HG02798 (cell line): ENCODE data around the gene TNFRSF13B.
"Not testable (repeated sequence)": the region's sequence is repeated elsewhere in the genome, so short reads cannot be mapped to it uniquely, and the experiment has no call there.

Experiments used
- ATAC-seq: cut with Tn5 transposase; IDR thresholded peaks from one replicate; pipeline ENCODE4 v1.9.1; 2021; ENCODE audit warnings: mild to moderate bottlenecking; ENCODE audit not compliant: unreplicated experiment, poor library complexity

Gene TNFRSF13B

DNA sequence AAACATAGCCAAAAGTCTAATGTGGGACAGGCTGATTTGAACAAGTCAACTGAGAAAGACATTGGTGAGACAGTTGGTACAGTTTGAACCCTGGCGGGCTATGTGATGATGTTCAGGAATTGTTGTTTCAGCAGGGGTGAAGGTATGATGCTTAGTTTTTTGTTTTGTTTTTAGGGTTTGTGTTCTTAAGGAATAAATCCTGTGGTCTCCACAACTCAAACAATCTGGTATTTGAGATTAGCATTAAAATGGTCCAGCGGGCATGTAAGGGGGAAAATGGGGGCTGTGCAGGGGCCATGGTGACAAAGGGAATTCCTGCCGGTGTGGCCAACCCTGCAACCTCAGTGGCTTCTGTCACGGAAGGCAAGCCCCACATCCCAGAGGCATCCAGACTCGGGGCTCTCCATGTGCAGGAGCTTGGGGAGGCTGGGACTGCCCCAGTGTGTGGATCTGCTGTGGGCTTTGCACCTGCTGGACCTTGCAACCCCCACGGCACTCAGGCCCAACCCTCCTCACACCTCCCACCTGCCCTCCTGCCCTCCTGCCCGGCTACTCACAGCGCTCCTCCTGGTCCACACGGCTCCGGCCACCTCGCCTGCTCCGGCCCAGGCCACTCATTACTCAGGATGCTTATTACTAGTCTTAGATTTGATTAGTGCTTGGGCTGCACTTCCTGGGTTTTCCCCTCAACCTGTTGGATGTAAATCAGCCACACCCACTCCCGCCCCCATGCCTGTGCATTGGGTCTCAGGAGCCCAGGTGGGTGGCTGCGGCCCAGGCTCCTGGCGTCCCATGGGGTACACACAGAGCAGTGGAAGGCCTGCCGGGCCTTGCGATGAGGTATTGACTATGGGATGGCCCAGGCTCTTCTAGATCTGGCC is at the start of gene TNFRSF13B:
TNFRSF13B (minus strand) TSS at position 661 of the 881 bp plus-strand sequence; CDS start at position 618, 43 bp downstream.
- peak; percentile 39 for ATAC-seq

DNA sequence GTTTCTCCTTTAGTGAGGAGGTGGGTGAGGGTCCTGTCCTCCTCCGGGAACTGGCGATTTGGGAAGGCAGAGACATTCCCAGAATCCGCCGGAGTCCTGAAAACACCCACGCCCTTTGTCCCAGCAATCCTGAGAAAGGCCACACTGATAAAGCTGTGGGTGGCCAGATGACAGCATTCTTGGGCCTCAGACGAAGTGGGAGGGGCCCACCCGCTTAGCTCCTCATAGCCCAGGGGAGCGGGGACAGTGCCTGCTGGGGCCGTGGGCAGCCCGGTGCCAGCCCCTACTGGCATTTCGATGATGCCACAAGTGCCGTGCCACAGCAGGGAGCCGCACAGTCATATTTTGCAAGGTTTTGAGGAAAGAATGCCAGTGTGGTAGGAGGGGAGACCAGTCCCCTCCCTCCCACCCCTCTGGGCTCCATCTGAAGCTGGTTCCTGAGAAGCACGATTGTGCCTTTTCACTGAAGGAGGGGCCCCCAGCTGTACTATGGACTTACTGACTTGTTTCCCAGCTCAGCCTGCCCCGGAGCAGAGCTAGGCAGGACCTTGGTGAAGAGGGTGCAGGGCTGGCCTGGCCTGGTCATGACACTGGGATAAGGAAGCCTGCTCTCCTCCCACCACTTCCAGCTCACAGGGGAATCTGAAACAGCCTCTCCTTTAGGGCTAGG is 49.4 kb upstream of the TNFRSF13B start:
- ATAC-seq: no peak

DNA sequence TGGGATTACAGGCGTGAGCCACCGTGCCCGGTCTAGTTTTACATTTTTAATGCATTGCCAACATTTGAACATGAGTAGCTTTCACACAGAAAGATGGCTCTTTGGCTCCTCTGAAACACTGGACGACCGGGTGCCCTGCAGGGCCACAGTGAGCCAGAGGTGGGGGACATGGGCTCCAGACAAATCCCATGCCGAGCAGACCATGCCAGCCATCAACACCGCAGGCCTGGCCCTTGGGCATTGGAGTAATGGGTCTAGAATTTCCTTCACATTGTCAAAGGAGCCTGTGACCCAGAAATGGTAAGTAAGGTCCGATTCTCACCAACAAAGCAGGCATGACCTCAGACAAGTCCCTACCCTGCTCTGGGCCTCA is 48.9 kb upstream of the TNFRSF13B start:
- no peak for ATAC-seq

DNA sequence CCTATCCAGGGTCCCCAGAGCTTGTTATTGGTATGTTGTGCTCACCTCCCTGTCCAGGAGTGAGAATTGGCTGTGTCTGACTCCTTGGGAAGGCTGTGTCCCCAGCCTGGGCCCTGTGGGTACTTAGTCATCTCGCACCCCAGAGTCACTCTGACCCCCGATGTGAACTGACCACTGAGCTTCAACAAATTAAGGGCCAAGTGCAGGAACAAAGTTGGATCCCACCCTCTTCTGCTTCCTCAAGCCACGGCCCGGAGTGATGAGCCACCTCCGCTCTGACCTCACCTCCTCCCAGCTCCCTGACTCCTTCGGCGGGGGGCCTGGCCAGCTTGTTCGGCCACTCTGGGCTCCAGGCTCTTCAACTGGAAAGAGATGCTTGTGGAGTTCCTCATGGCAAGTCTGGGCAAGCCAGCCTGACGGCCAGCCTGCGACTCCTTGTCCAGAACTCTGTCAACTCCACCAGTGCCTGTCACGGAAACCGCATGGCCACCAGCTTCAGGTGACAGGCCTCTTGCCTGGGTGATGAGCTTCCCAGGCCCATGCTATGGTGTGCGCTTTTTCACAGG is 48.1 kb upstream of the TNFRSF13B start:
- no peak for ATAC-seq

DNA sequence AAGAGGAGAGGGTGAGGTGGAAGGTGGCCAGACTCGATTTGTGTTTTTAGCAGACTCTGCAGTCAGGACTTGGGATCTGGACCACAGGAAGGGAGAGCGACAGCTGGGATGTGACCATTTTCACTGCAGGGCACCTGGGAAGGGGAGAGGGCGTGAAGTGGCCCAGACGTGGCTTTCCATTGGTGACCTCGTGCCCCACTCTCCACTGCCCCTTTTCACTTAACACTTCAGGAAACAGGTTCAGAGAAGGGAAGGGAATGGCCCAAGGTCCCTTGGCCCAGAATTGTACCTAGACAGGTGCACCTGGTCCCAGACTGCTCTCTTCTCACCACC is 47.5 kb upstream of the TNFRSF13B start:
- ATAC-seq: no peak

DNA sequence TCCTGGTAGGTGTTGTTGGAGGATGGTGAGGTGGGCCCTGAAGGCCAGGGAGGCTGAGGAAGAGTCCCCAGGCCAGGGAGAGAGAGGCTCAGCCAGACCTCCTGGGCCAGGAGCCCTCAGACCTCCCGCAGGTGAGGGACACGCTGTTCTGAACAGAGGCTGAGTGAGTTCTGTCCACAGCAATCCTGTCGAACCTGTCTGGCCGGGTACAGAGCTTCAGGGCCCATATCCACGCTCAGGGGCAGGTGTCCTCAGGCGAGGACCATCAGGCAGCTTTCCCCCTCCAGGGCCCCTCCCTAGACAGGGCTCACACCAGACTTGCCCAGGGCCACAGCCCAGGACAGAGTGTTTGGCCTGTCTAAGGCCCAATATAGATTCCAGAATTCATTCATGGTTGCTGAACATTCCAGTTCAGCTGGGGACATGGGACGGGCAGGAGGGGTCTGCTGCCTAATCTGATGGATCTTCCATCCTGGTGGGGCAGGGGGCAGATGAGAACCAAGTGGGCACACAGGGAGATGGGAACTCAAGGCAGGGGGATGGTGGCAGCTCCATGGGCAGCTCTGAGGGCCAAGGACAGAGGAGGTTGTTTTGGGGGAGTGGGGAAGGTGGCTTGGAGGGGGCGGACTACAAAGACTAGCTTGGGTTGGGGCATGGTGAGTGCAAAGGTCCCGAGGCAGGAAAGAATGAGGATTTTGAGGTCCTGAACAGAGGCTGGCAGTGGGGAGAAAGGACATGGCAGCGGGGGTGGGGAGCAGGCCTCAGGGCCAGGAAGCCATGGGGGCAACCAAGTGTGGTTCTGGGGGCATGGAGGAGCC is 46.9 kb upstream of the TNFRSF13B start:
- ATAC-seq: no peak

DNA sequence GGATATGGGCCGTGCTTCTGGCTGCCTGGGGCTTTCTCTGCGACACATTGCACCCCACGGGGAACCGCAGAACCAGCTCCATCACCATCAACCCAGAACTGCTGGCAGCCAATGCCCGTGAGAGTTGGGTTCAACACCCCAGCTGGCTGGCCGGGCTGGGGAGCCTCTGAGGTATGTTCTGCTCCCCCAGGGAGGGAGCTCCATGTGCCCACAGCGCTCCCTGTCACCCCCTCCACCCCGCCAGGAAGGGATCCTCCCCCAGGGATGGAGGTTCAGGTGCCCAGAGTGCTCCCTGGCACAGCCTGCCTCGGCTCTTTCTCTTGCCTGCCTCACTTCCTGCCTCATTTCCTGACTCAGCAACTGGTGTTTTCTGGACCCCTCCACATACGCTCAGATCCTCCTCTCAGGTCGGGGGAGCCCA is 46.1 kb upstream of the TNFRSF13B start:
- no peak for ATAC-seq

DNA sequence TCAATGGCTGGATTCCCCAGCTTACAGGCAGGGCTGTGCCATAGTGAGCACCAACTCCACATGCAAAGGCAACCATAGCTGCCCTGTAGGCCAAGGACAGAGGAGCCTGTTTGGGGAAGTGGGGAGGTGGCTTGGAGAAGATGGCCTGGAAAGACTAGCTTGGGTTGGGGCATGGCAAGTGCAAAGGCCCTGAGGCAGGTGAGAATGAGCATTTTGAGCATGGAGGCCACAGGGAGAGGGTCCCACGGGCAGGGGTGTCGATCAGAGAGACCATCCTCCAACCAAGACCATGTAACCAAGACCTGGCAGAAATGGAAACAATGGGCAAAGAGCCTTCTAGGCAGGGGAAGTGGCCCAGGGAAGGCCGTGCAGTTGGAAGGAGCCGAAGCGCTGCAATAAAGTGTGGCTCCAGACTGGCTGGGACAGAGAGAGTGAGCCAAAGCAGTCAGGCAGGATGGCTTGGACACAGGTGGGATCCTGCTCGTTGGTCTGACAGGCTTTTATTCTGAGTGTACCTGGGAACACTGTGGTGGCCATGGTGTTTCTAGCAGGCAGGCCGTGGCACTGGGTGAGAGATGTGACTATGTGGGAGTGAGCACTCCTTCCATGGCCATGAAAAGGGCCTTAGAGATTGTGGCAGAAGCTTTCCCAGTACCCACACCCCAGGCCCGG is 45.6 kb upstream of the TNFRSF13B start:
- ATAC-seq: no peak

DNA sequence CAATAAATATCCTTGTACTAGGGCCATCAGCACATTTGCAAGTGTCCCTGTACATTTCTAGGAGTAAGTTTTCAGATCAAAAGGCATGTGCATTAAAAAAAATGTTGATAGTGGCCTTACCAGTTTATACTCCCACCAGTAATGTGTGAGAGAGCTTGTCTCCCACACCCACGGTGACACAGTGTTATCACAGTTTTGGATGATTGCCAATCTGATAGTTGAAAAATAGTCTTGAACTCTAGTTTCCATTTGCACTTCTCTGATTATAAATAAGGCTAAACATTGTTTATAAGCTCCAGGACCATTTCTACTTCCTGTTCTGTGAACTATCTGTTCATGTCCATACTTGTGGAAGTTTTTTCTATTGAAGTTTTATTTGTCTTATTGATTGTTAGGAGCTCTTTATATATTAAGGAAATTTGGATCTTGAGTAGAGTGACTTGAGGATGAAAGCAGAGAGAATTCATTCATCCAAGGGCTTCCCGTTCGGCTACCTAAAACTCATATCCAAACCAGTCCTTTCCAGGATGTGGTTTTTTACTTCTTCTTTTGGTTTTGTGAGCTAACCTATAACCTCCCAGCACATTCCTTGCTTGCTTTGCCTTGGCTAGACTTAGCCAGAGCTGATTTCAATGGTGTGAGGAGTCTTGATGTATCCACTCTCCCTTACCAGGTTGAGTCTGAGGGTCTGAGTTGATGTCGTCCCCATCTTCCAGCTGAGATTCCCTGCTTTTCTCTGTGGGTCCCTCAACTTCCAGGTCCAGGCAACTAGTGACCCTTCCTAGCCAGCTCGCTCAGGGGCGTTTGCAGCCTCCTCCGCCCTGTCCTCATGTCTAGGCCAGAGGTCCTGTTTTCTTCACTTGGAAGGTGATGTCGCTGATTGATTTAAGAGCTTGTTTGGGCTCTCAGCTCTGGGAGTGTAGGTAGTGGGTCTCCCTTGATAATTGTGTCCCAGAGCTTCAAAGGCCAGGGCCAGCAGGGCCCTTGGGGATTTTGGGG is 44.6 kb upstream of the TNFRSF13B start:
- not testable (repeated sequence) for ATAC-seq

DNA sequence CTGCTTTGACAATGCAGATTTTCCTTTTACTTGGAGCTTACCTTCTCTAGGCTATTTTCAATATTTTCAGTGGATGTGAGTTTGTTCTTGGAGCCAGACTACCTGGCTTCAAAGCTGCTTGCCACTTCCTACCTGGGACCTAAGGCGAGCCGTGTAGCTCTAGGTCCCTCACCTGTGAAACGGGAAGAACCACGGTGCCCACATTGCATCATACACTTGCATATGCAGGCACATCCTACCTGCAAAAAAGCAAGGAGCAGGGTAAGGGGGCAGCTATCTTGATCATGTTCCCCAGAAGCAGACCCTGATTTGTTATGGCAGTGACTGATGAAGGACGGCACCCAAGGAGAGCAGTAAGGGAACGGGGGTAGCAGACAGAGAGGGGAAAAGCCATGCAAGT is 43.3 kb upstream of the TNFRSF13B start:
- no peak for ATAC-seq

DNA sequence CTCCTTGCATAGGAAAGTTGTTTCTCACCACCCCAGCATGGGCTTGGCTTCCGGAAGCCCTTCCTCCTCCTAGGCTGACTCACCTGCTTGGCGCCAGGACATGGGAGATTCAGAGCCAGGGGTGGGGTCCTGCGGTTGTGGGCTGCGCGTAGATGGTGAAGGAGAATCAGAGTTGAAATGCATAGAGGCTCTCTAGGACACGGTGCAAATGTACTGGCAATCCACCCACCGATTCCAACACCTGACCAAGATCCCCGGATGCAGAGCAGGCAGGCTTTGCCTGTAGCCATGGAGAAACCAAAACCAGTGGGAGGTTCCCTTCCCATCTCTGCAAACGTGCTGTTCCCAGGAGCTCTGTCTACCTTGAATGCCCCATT is 42.8 kb upstream of the TNFRSF13B start:
- not testable (repeated sequence) for ATAC-seq

DNA sequence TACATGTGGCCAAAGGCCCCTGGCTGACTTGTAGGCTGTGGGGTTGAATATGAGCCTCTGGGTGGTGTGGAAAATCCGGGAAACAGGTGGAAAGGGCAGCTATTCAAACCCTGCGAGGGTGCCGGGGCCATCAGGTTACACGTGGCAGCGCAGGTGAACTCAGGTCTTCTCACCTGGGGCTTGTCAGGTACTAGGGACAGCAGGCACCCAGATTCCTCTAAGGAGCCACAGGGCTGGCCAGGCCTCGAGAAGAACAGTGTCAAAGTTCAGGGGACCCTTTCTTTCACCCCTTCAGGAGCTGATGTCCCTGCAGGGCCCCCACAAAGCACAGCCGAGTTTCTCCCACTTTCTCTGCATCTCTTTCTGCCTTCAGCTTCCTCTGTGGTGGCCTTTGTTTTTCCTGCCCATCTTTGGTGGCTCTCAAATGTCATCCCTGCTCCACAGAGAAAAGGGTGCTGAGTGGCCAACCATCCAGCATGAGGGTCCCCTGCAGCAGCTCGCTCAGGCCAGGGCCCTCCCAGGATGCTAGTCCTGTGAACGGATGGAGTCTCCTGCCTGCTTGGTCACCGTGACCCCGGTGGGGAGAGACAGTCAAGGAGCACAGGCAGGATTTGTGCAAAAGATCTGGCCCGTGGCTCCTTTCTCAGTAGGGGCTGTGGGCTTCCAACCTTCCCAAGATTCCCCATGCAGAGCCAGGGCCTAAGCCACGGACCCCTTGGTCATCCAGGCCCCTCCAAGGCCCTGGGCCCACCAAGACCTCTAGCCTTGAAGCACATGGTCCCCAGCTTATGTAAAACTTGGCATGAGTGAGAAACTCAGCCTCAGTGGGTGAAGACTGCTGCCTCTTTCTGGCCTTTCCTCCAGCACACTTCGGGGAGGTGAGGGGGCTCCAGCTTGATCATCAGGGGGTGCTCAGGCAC is 42.2 kb upstream of the TNFRSF13B start:
- not testable (repeated sequence) for ATAC-seq

DNA sequence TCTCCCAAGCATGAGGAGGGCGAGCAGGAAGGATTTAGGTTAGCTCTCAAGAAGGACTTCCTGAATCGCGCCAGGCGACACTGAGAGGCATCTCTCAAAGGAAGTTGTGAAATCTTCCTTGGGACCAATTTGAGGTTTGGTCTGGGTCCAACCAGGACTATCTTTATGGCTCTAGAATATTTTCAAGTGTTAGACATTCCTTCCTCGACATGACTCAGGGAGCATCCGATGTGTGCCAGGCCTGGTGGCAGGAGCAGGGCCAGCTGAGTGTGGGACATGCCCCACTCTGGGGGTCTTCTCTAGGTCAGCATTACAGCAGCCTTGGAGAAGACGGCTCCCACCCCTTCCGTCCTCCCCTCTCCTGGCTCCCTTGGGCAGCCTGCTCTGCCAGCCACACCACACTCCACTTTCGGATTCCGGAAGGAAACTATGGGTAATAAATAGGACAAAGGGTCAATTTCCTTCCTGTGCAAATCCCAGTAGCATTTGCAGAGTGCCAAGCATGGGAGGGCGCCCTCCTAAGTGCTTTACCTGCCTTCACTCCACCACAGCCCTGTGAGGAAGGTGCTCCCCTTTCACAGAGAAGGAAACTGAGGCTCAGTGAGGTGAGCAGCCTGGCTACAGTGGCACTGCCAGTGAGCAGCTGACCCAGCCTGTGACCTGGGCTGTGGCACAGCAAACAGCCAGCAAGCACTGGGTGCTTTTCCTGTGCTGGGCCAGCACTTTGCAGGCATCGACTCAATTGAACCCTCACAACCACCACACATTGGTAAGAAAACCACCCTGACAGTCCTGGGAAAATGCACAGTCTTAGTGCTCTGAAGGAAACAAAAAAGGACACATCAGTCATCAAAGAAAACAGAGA is 39.4 kb upstream of the TNFRSF13B start:
- ATAC-seq: not testable (repeated sequence)

DNA sequence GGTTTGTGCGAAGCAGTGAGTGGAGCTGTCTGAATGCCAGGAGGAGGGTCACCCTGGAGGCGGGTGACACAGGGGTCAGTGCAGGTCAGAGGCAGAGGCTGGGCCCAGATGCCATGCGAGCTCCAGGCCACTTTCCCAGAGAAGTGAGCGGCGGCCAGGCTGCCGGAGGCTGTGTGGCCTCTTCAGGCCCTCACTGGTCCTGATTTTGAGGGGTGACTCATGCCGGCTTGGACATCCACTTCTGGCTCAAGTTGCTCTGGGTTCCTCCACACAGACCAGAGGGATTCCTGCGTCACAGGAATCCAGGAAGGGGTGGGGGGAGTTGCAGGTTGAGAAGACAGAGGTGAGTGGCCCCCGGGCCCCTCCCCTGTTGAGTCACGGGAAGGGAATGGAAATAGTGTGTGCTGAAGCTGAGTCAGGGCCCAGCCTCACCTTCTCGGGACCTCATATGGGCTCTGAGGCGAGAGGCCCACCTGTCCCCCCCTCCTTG is 38.7 kb upstream of the TNFRSF13B start:
- not testable (repeated sequence) for ATAC-seq

DNA sequence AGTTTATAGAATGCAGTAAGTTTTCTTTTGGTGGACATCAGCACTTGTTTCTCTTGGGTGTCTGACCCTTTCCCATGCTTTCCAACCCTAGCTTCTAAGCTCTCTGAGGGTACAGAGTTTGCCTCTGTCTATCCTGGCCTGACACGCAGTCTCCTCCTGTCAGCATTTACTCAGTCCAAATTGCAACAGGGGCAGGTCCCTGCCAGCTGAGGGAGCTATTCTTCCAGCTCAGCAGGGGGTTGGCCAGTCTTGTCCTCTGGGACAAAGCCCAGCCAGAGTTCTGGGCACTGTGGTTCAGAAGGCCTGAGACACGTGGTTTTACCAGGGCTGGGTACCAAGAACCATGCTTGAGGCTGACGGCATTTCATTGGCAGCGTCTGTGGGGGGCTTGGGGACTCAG is 38.1 kb upstream of the TNFRSF13B start:
- ATAC-seq: not testable (repeated sequence)

DNA sequence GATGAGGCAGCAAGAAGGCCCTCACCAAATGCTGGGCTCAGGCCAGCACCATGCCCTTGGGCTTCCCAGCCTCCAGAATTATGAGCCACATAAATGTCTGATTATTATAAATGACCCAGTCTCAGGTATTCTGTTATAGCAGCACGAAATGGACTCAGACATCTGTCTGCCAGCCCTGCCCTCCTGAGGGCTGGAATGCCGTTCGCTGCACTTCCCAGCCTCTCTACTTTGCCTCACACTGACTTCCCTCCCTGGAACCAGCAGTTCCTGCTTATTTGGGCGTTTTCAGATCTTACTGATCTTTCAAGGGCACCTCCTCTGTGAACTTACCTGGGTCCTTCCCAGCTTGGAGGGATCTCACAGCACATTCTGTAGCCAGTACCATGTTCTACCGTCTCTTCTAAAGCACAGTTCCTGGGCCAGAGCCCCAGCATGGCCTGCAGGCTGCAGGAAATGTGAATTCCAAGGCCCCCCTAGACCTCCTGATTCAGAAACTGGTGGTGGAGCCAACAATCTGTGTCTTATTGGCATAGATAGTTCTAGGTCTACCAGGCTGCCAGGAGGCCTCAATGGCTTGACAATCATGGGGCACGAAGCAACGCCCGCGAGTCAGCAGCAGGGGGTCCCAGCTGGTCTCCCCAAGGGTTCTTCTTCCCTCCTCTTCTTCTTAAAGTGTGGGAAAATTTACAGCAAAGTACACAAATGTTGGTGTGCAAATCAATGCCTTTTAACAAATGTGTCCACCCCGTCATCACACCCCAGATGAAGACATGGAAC is 36.9 kb upstream of the TNFRSF13B start:
- ATAC-seq: not testable (repeated sequence)
